VCaP (cell line): ENCODE results near the gene NPTN.
A peak's percentile ranks its signal among the peaks of the same experiment; 100 is the strongest.

Experiments used
- H3K27ac ChIP-seq: fragments of 450-650 bp; 2 replicates; pipeline ENCODE4 v1.5.1; 2017
- CTCF ChIP-seq: fragments of 450-650 bp; conservative IDR thresholded peaks from 2 replicates; pipeline ENCODE4 v1.5.1; 2017; ENCODE audit warnings: mild to moderate bottlenecking, moderate library complexity

Gene NPTN

GRCh38 chr15:73607405-73607804 is 25.8 kb downstream of the NPTN start:
- no peak overlapping the region for H3K27ac ChIP-seq
- TF ChIP-seq CTCF, result no peak

- no peak for TF ChIP-seq CTCF
- H3K27ac ChIP-seq, result no peak overlapping the region
These were observed 27.3 kb downstream of the NPTN start for GRCh38 chr15:73605759-73606436.

- no peak for TF ChIP-seq CTCF
- H3K27ac ChIP-seq, result no peak overlapping the region
These were observed 28.7 kb downstream of the NPTN start for GRCh38 chr15:73604477-73604876.

GRCh38 chr15:73602992-73603391 is 30.2 kb downstream of the NPTN start:
- no peak for TF ChIP-seq CTCF
- no peak overlapping the region for H3K27ac ChIP-seq

- peak overlapping the region; percentile 48 for H3K27ac ChIP-seq
- no peak for TF ChIP-seq CTCF
These were observed 30.7 kb downstream of the NPTN start for GRCh38 chr15:73602446-73602843.

GRCh38 chr15:73601451-73602445 is 31.4 kb downstream of the NPTN start:
- TF ChIP-seq CTCF, result no peak
- peak overlapping the region; percentile 48 for H3K27ac ChIP-seq
